Panc1 (cell line): ENCODE measurements around the gene C1QA. TPM values are rescaled to one million over a fixed set of nuclear protein-coding genes. Genes with fewer than 3 reads are reported as not detected.

Experiments
- ATAC-seq: fragments of 200-7000 bp; cut with Tn5 transposase; 2 replicates; pipeline ENCODE4 v1.9.1; 2020; ENCODE audit warnings: mild to moderate bottlenecking, moderate library complexity
- BruUV-seq: library from RNA; stranded (reverse); fragments of 400-500 nt; replicated peaks from 2 replicates; lab custom pipeline; 2021; lab: Mats Ljungman, UMichigan
- CTCF ChIA-PET: fragments of 300-600 bp; sonication (Branson Sonifier 250); formaldehyde crosslinking; loops from one replicate; lab custom pipeline; 2022; ENCODE audit warnings: antibody characterized with exemption; lab: Charles Lee
- POLR2A ChIA-PET: fragments of 300-600 bp; sonication (Branson Sonifier 250); formaldehyde crosslinking; loops from one replicate; lab custom pipeline; 2022; ENCODE audit warnings: antibody characterized with exemption; lab: Charles Lee
- DNase-seq: peaks from one replicate; pipeline ENCODE4 v3.0.0-alpha.2; 2010; ENCODE audit warnings: low read depth, low spot score
- H3K27ac ChIP-seq: 2 replicates; pipeline ENCODE4 v1.5.1; 2011; ENCODE audit warnings: mild to moderate bottlenecking, low read length, inconsistent platforms
- H3K27me3 ChIP-seq: fragments of 200-500 bp; sonication (Bioruptor generic); 2 replicates; pipeline ENCODE4 v1.6.0; 2014; ENCODE audit warnings: low read length, inconsistent platforms; ENCODE audit not compliant: control insufficient read depth, insufficient read depth
- H3K36me3 ChIP-seq: fragments of 200-500 bp; sonication (Bioruptor generic); 2 replicates; pipeline ENCODE4 v1.5.1; 2014; ENCODE audit warnings: inconsistent platforms, mild to moderate bottlenecking, low read length, moderate library complexity; ENCODE audit not compliant: control insufficient read depth, insufficient read depth
- H3K4me1 ChIP-seq: 2 replicates; pipeline ENCODE4 v1.5.1; 2011; ENCODE audit warnings: inconsistent platforms, mild to moderate bottlenecking, low read length, moderate library complexity; ENCODE audit not compliant: control insufficient read depth, insufficient read depth
- H3K4me3 ChIP-seq, 2 experiments: 2 replicates each; pipeline ENCODE4 v1.5.1; 2011 to 2012; ENCODE audit warnings: low read depth in 2 of 2, low read length in 2 of 2, mild to moderate bottlenecking in 2 of 2, inconsistent platforms in 1 of 2, moderate library complexity in 1 of 2
- H3K9me3 ChIP-seq: fragments of 200-500 bp; sonication (Bioruptor generic); 2 replicates; pipeline ENCODE4 v1.5.1; 2014; ENCODE audit warnings: low read depth, mild to moderate bottlenecking, inconsistent platforms, low read length, moderate library complexity; ENCODE audit not compliant: control insufficient read depth, insufficient read depth
- CTCF ChIP-seq: fragments of 450-650 bp; IDR thresholded peaks from 2 replicates; pipeline ENCODE4 v1.5.1; 2017; ENCODE audit warnings: mild to moderate bottlenecking
- POLR2AphosphoS5 ChIP-seq: IDR thresholded peaks from 2 replicates; pipeline ENCODE4 v1.6.1; 2012; ENCODE audit warnings: mild to moderate bottlenecking, low read depth, low read length, moderate library complexity
- REST ChIP-seq, 2 experiments: IDR thresholded peaks; 2 replicates each; pipeline ENCODE4 v1.6.1; 2011 to 2012; ENCODE audit warnings: low read depth in 2 of 2, control low read depth in 1 of 2, low read length in 1 of 2, mild to moderate bottlenecking in 1 of 2, moderate library complexity in 1 of 2; ENCODE audit not compliant: insufficient read depth in 1 of 2
- SIN3A ChIP-seq: IDR thresholded peaks from 2 replicates; pipeline ENCODE4 v1.6.1; 2012; ENCODE audit warnings: low read depth, mild to moderate bottlenecking, low read length, moderate library complexity, borderline replicate concordance; ENCODE audit not compliant: insufficient read depth
- TCF7L2 ChIP-seq: IDR thresholded peaks from 2 replicates; pipeline ENCODE4 v1.6.1; 2011; ENCODE audit warnings: mild to moderate bottlenecking, low read depth, low read length, inconsistent platforms
- in situ Hi-C: cut with HindIII; loops from 2 replicates; pipeline ENCODE4 v1.10.0; 2016; ENCODE audit warnings: low sequenced_read_pairs, low pct_unique_long_range_greater_than_20kb
- intact Hi-C: fragments of 100-400 bp; cut with micrococcal nuclease; formaldehyde crosslinking; loops from one replicate; pipeline ENCODE4 v1.10.0; 2022; ENCODE audit not compliant: unreplicated experiment
- total RNA-seq: library from RNA; stranded (reverse); gene quantifications from one replicate; pipeline ENCODE4 v1.2.1, GENCODE V29; 2021; ENCODE audit not compliant: unreplicated experiment

Gene C1QA
- total RNA-seq, 1 experiment from 2014 or later, result 0.41 TPM

DNA sequence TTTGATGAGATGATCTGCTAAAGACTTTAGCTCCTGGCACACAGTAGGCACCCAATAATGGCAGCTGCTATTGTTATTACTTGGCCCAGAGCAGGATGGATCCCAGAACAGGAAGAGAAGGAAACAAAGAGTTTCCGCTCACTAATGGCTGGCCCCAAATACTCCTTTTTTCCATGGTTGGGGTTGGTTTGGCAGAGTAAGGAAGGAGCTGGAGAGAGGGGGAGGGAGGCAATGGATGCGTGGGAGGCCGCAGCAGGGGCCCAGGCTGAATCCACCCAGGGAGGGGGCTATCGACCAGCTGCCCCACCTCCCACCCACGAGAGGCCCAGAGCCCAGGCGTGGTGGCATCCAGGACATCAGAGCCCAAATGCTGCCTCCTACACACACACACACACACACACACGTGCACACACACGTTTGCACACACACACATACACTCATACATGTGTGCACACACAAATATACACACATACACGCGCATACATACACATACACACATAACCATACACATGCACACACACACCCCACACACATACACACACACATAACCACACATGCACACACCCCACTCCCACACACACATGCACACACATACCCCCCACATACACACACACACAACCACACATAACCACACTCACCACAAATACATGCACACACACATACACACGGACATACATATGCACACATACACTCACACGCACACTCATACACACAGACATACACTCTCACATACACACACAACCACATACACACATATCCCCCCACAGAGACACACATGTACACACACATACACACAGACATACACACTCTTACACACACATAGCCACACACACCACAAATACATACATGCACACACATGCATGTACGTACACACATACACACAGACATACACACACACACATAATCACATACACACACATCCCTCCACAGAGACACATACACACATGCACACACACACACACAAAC lies 41.8 kb downstream of the C1QA start:
- ATAC-seq, result no peak
- POLR2A ChIA-PET, result no interaction called here
- H3K27ac ChIP-seq, result no peak overlapping the region

GRCh38 chr1:22680726-22681125 lies 44.3 kb downstream of the C1QA start:
- ChIA-PET POLR2A (no interaction called here), CTCF (no interaction called here)
- H3K4me1 ChIP-seq, result no peaks in the 10 kb centered on the region
- H3K4me3 ChIP-seq, result no peak overlapping the region
- no TSS peak for BruUV-seq
- no peak overlapping the region for H3K27ac ChIP-seq
- H3K27me3 ChIP-seq, result no peaks in the 10 kb centered on the region
- intact Hi-C loops, result no loop called here
- in situ Hi-C loops, result no loop called here
- DNase-seq (no peak), ATAC-seq (no peak)
- H3K9me3 ChIP-seq, result no peaks in the 10 kb centered on the region
- no peaks in the 10 kb centered on the region for H3K36me3 ChIP-seq
- TF ChIP-seq SIN3A (no peak), REST (IDR thresholded peaks at IDR 0.05; ENCODE audit: insufficient read depth in 1 of 2, low read depth in 2 of 2, low read length in 1 of 2) (no peak), POLR2AphosphoS5 (no peak), TCF7L2 (no peak)

More for the DNA sequence above, 41.8 kb downstream of the C1QA start:
- CTCF ChIA-PET, result no interaction called here
- BruUV-seq, result no TSS peak
- no peaks in the 10 kb centered on the region for H3K36me3 ChIP-seq
- in situ Hi-C loops (no loop called here), intact Hi-C loops (no loop called here)
- no peaks in the 10 kb centered on the region for H3K27me3 ChIP-seq
- no peak overlapping the region for H3K4me3 ChIP-seq
- TF ChIP-seq POLR2AphosphoS5, result no peak
- TF ChIP-seq TCF7L2, result no peak
- TF ChIP-seq REST (IDR thresholded peaks at IDR 0.05; ENCODE audit: insufficient read depth in 1 of 2, low read depth in 2 of 2, low read length in 1 of 2), result no peak
- TF ChIP-seq CTCF, result no peak
- no peak for TF ChIP-seq SIN3A
- no peaks in the 10 kb centered on the region for H3K9me3 ChIP-seq
- no peaks in the 10 kb centered on the region for H3K4me1 ChIP-seq
- DNase-seq, result no peak
